Activated B cell treated with CpG ODN at 0.5 μM for 24 hours (primary cell): ENCODE data around the gene CLEC4E. TPM values are rescaled to one million over a fixed set of nuclear protein-coding genes. Genes with fewer than 3 reads are reported as not detected.
"Not testable (repeated sequence)": the region's sequence is repeated elsewhere in the genome, so short reads cannot be mapped to it uniquely, and the experiment has no call there.

Experiments used
- ATAC-seq: fragments of 200-7000 bp; cut with Tn5 transposase; one replicate; pipeline ENCODE4 v1.10.0; 2021; ENCODE audit warnings: low read depth, mild to moderate bottlenecking, moderate library complexity
- CTCF ChIA-PET: fragments of 350-600 bp; sonication (Branson Sonifier 250); formaldehyde crosslinking; loops from one replicate; lab custom pipeline; 2021; ENCODE audit warnings: antibody characterized with exemption; lab: Charles Lee
- POLR2A ChIA-PET: fragments of 350-600 bp; sonication (Branson Sonifier 250); formaldehyde crosslinking; loops from one replicate; lab custom pipeline; 2021; ENCODE audit warnings: antibody characterized with exemption; lab: Charles Lee
- DNase-seq: peaks from one replicate; pipeline ENCODE4 v3.0.0; 2022
- H3K27ac Mint-ChIP-seq: one replicate; pipeline ENCODE4 v1.8.0; 2020; ENCODE audit warnings: mixed read lengths
- H3K27me3 Mint-ChIP-seq: one replicate; pipeline ENCODE4 v1.8.0; 2021; ENCODE audit warnings: mixed read lengths
- H3K36me3 Mint-ChIP-seq: one replicate; pipeline ENCODE4 v1.8.0; 2021; ENCODE audit warnings: low read depth, mixed read lengths
- H3K4me1 Mint-ChIP-seq: one replicate; pipeline ENCODE4 v1.8.0; 2021; ENCODE audit warnings: mixed read lengths
- H3K4me3 Mint-ChIP-seq: one replicate; pipeline ENCODE4 v1.8.0; 2020; ENCODE audit warnings: mild to moderate bottlenecking, mixed read lengths
- H3K9me3 Mint-ChIP-seq: one replicate; pipeline ENCODE4 v1.8.0; 2020; ENCODE audit warnings: mixed read lengths
- CTCF ChIP-seq: fragments of 200-600 bp; IDR thresholded peaks from one replicate; pipeline ENCODE4 v1.8.0; 2022; ENCODE audit warnings: antibody characterized with exemption, mild to moderate bottlenecking
- intact Hi-C: fragments of 100-400 bp; cut with micrococcal nuclease; formaldehyde crosslinking; loops from one replicate; pipeline ENCODE4 v1.15.1; 2024
- total RNA-seq: library from RNA; stranded (reverse); gene quantifications from 2 replicates; pipeline ENCODE4 v1.2.3, GENCODE V29; 2022

The CLEC4E gene
- total RNA-seq, 1 donor from 2014 or later, result not detected

- ATAC-seq (no peak), DNase-seq (no peak)
- intact Hi-C loops, result no loop called here
- H3K4me1 Mint-ChIP-seq, result peaks cover 11% of the 10 kb centered on the region
- H3K4me3 Mint-ChIP-seq, result no peak overlapping the region
- no peaks in the 10 kb centered on the region for H3K36me3 Mint-ChIP-seq
- no peak overlapping the region for H3K27ac Mint-ChIP-seq
- TF ChIP-seq CTCF, result no peak
- POLR2A ChIA-PET, result no interaction called here
- peaks cover 8% of the 10 kb centered on the region for H3K27me3 Mint-ChIP-seq
- no peaks in the 10 kb centered on the region for H3K9me3 Mint-ChIP-seq
- CTCF ChIA-PET, result no interaction called here
Measured at GRCh38 chr12:8504351-8504750, 36.4 kb downstream of the CLEC4E start.

GRCh38 chr12:8501720-8502119 lies 39.0 kb downstream of the CLEC4E start:
- POLR2A ChIA-PET, result no interaction called here
- no peak overlapping the region for H3K4me3 Mint-ChIP-seq
- no peaks in the 10 kb centered on the region for H3K9me3 Mint-ChIP-seq
- H3K27ac Mint-ChIP-seq, result no peak overlapping the region
- H3K27me3 Mint-ChIP-seq, result peaks cover 19% of the 10 kb centered on the region
- DNase-seq (no peak), ATAC-seq (no peak)
- no peaks in the 10 kb centered on the region for H3K36me3 Mint-ChIP-seq
- peaks cover 4% of the 10 kb centered on the region for H3K4me1 Mint-ChIP-seq
- TF ChIP-seq CTCF, result no peak
- CTCF ChIA-PET, result no interaction called here
- intact Hi-C loops, result no loop called here

GRCh38 chr12:8499616-8500015 lies 41.1 kb downstream of the CLEC4E start:
- no peaks in the 10 kb centered on the region for H3K36me3 Mint-ChIP-seq
- TF ChIP-seq CTCF, result no peak
- H3K9me3 Mint-ChIP-seq, result no peaks in the 10 kb centered on the region
- no peak overlapping the region for H3K4me3 Mint-ChIP-seq
- POLR2A ChIA-PET, result no interaction called here
- H3K4me1 Mint-ChIP-seq, result peaks cover 4% of the 10 kb centered on the region
- DNase-seq (no peak), ATAC-seq (no peak)
- H3K27ac Mint-ChIP-seq, result no peak overlapping the region
- intact Hi-C loops, result no loop called here
- H3K27me3 Mint-ChIP-seq, result peaks cover 29% of the 10 kb centered on the region
- CTCF ChIA-PET, result interaction anchor here (0.6 kb wide), 1 partner anchor 161 kb away, joined by 3 read pairs; no protein-coding TSS in a partner anchor

- H3K36me3 Mint-ChIP-seq, DNase-seq, POLR2A ChIA-PET, H3K9me3 Mint-ChIP-seq, ATAC-seq, intact Hi-C loops, CTCF ChIA-PET, H3K4me3 Mint-ChIP-seq, H3K27ac Mint-ChIP-seq: not testable (repeated sequence)
- Mint-ChIP-seq H3K27me3 (peaks cover 35% of the 10 kb centered on the region), H3K4me1 (peaks cover 11% of the 10 kb centered on the region)
Measured at GRCh38 chr12:8496074-8496473, 44.6 kb downstream of the CLEC4E start.

GRCh38 chr12:8495671-8496070 lies 45.0 kb downstream of the CLEC4E start:
- H3K4me1 Mint-ChIP-seq, result peaks cover 11% of the 10 kb centered on the region
- H3K4me3 Mint-ChIP-seq, H3K36me3 Mint-ChIP-seq, POLR2A ChIA-PET, ATAC-seq, intact Hi-C loops, CTCF ChIA-PET, H3K9me3 Mint-ChIP-seq, DNase-seq, H3K27ac Mint-ChIP-seq: not testable (repeated sequence)
- H3K27me3 Mint-ChIP-seq, result peaks cover 35% of the 10 kb centered on the region

- Mint-ChIP-seq H3K4me3 (no peak overlapping the region), H3K27ac (no peak overlapping the region)
Measured at GRCh38 chr12:8493084-8493483, 47.6 kb downstream of the CLEC4E start.

More at GRCh38 chr12:8493084-8493483, 47.6 kb downstream of the CLEC4E start:
- peaks cover 39% of the 10 kb centered on the region for H3K27me3 Mint-ChIP-seq
- peaks cover 2% of the 10 kb centered on the region for H3K9me3 Mint-ChIP-seq
- intact Hi-C loops, result no loop called here
- TF ChIP-seq CTCF, result no peak
- ChIA-PET CTCF (no interaction called here), POLR2A (no interaction called here)
- ATAC-seq, result peak; percentile 88
- DNase-seq, result no peak
- H3K4me1 Mint-ChIP-seq, result peaks cover 11% of the 10 kb centered on the region
- H3K36me3 Mint-ChIP-seq, result no peaks in the 10 kb centered on the region
